HCT116 (cell line): ENCODE measurements around the gene HOMER1. TPM values are rescaled to one million over a fixed set of nuclear protein-coding genes. Genes with fewer than 3 reads are reported as not detected.

ENCODE experiments used
- ATAC-seq: fragments of 200-7000 bp; cut with Tn5 transposase; 2 replicates; pipeline ENCODE4 v1.9.1; 2020; ENCODE audit warnings: mild to moderate bottlenecking, moderate library complexity
- BruUV-seq: library from RNA; stranded (reverse); fragments of 400-500 nt; replicated peaks from 2 replicates; lab custom pipeline; 2021; lab: Mats Ljungman, UMichigan
- CTCF ChIA-PET: fragments of 300-600 bp; sonication (Branson Sonifier 250); formaldehyde crosslinking; loops from one replicate; lab custom pipeline; 2021; ENCODE audit warnings: antibody characterized with exemption; lab: Charles Lee
- POLR2A ChIA-PET: fragments of 300-600, 350-600 bp; sonication (Branson Sonifier 250); formaldehyde crosslinking; loops from one replicate; lab custom pipeline; 2021; ENCODE audit warnings: antibody characterized with exemption; lab: Charles Lee
- RAD21 ChIA-PET, 2 experiments: fragments of 300-600 bp; sonication (Branson Sonifier 250); formaldehyde crosslinking; loops; one replicate each; lab custom pipeline; 2023; ENCODE audit warnings: low total read pairs in 2 of 2; ENCODE audit not compliant: uncharacterized antibody in 2 of 2, unreplicated experiment in 2 of 2, low non-redundant PET in 1 of 2; lab: Charles Lee
- DNase-seq: peaks from one replicate; pipeline ENCODE4 v3.0.0-alpha.2; 2010; ENCODE audit warnings: low read depth, low spot score
- H2AFZ ChIP-seq: fragments of 200-600 bp; shearing (Covaris generic), sonication (generic); 2 replicates; pipeline ENCODE4 v1.6.1; 2017; ENCODE audit warnings: low read depth, mixed run types, mixed read lengths, antibody characterized with exemption, low read length; ENCODE audit not compliant: poor library complexity, severe bottlenecking
- H3K27ac ChIP-seq: 2 replicates; pipeline ENCODE4 v1.5.1; 2012; ENCODE audit warnings: low read depth, low read length
- H3K27me3 ChIP-seq: fragments of 200-600 bp; sonication (generic); 2 replicates; pipeline ENCODE4 v1.6.1; 2016; ENCODE audit warnings: mixed run types, low read length, mixed read lengths; ENCODE audit not compliant: insufficient read depth
- H3K36me3 ChIP-seq, 2 experiments: fragments of 200-500 bp in 1 of 2; fragments of 200-600 bp in 1 of 2; sonication (Bioruptor generic) in 1 of 2; sonication (generic) in 1 of 2; 2 replicates each; pipeline versions ENCODE4 v1.5.1 to v1.6.1; 2014 to 2016; ENCODE audit warnings: low read length in 2 of 2, inconsistent platforms in 1 of 2, mixed read lengths in 1 of 2, mixed run types in 1 of 2; ENCODE audit not compliant: insufficient read depth in 2 of 2, control insufficient read depth in 1 of 2
- H3K4me1 ChIP-seq, 2 experiments: fragments of 200-600 bp in 1 of 2; sonication (generic) in 1 of 2; 2 replicates each; pipeline versions ENCODE4 v1.5.1 to v1.6.1; 2012 to 2017; ENCODE audit warnings: low read length in 2 of 2, inconsistent platforms in 1 of 2, mild to moderate bottlenecking in 1 of 2, mixed read lengths in 1 of 2, mixed run types in 1 of 2, moderate library complexity in 1 of 2; ENCODE audit not compliant: insufficient read depth in 2 of 2, control insufficient read depth in 1 of 2
- H3K4me2 ChIP-seq: fragments of 200-600 bp; sonication (generic); 2 replicates; pipeline ENCODE4 v1.6.1; 2017; ENCODE audit warnings: mixed run types, low read length, mixed read lengths
- H3K4me3 ChIP-seq, 2 experiments: fragments of 200-600 bp in 1 of 2; sonication (generic) in 1 of 2; replicated peaks in 1 of 2; 2 replicates each; pipeline ENCODE4 v1.5.1; 2011 to 2016; ENCODE audit warnings: low read length in 2 of 2, control low read depth in 1 of 2, low read depth in 1 of 2, mild to moderate bottlenecking in 1 of 2, mixed read lengths in 1 of 2, mixed run types in 1 of 2
- H3K79me2 ChIP-seq: fragments of 200-600 bp; sonication (generic); 2 replicates; pipeline ENCODE4 v1.6.1; 2017; ENCODE audit warnings: mild to moderate bottlenecking, mixed run types, low read length, moderate library complexity, mixed read lengths; ENCODE audit not compliant: insufficient read depth
- H3K9ac ChIP-seq: fragments of 200-600 bp; sonication (generic); 2 replicates; pipeline ENCODE4 v1.6.1; 2016; ENCODE audit warnings: low read length, mixed read lengths
- H3K9me2 ChIP-seq: fragments of 200-600 bp; sonication (generic), shearing (Covaris generic); 2 replicates; pipeline ENCODE4 v1.6.1; 2017; ENCODE audit warnings: mixed run types, mild to moderate bottlenecking, moderate library complexity; ENCODE audit not compliant: insufficient read depth
- H3K9me3 ChIP-seq, 2 experiments: fragments of 200-500 bp in 1 of 2; fragments of 200-600 bp in 1 of 2; sonication (Bioruptor generic) in 1 of 2; sonication (generic) in 1 of 2; 2 replicates each; pipeline ENCODE4 v1.6.1; 2014 to 2017; ENCODE audit warnings: low read length in 2 of 2, mixed read lengths in 2 of 2, inconsistent platforms in 1 of 2, low read depth in 1 of 2, mild to moderate bottlenecking in 1 of 2, mixed run types in 1 of 2, moderate library complexity in 1 of 2; ENCODE audit not compliant: control insufficient read depth in 1 of 2, insufficient read depth in 1 of 2
- H4K20me1 ChIP-seq: fragments of 200-600 bp; sonication (generic), shearing (Covaris generic); 2 replicates; pipeline ENCODE4 v1.6.1; 2017; ENCODE audit warnings: mixed run types, mild to moderate bottlenecking, moderate library complexity; ENCODE audit not compliant: insufficient read depth
- ATF3 ChIP-seq: IDR thresholded peaks from 2 replicates; pipeline ENCODE4 v1.6.1; 2012
- EGR1 ChIP-seq: IDR thresholded peaks from 2 replicates; pipeline ENCODE4 v1.6.1; 2012; ENCODE audit warnings: low read depth
- EZH2phosphoT487 ChIP-seq: fragments of 200-600 bp; IDR thresholded peaks from 2 replicates; pipeline ENCODE4 v1.6.1; 2018; ENCODE audit warnings: antibody characterized with exemption, borderline replicate concordance
- FOSL1 ChIP-seq: IDR thresholded peaks from 2 replicates; pipeline ENCODE4 v1.6.1; 2012; ENCODE audit warnings: low read depth
- JUND ChIP-seq: IDR thresholded peaks from 2 replicates; pipeline ENCODE4 v1.6.1; 2012
- REST ChIP-seq: IDR thresholded peaks from 2 replicates; pipeline ENCODE4 v1.6.1; 2012; ENCODE audit warnings: low read depth
- SIN3A ChIP-seq: IDR thresholded peaks from 2 replicates; pipeline ENCODE4 v1.6.1; 2012; ENCODE audit warnings: low read depth
- SRF ChIP-seq: IDR thresholded peaks from 2 replicates; pipeline ENCODE4 v1.6.1; 2012; ENCODE audit warnings: low read depth
- YY1 ChIP-seq: IDR thresholded peaks from 2 replicates; pipeline ENCODE4 v1.6.1; 2011; ENCODE audit warnings: low read length, low read depth, moderate library complexity, mild to moderate bottlenecking; ENCODE audit not compliant: insufficient replicate concordance; ENCODE audit errors: extremely low read depth
- intact Hi-C: fragments of 100-400 bp; cut with micrococcal nuclease; formaldehyde crosslinking; loops from 2 replicates; pipeline ENCODE4 v1.10.0; 2022
- total RNA-seq: library from RNA; stranded (reverse); gene quantifications from one replicate; pipeline ENCODE4 v1.2.1, GENCODE V29; 2021; ENCODE audit not compliant: unreplicated experiment

The HOMER1 gene
- total RNA-seq, 1 experiment from 2014 or later = 21.4 TPM

- no TSS peak for BruUV-seq
- H3K4me3 ChIP-seq = no peak overlapping the region
- no peaks in the 10 kb centered on the region for H3K27me3 ChIP-seq
- H3K9me2 ChIP-seq = no peaks in the 10 kb centered on the region
- H2AFZ ChIP-seq = no peak overlapping the region
- intact Hi-C loops = no loop called here
- no peaks in the 10 kb centered on the region for H3K36me3 ChIP-seq
- H3K79me2 ChIP-seq = peaks cover 31% of the 10 kb centered on the region
- H3K9me3 ChIP-seq = no peaks in the 10 kb centered on the region
- no peaks in the 10 kb centered on the region for H3K4me1 ChIP-seq
- no peak for DNase-seq
- H3K9ac ChIP-seq = no peak overlapping the region
- no peak for TF ChIP-seq SRF
- TF ChIP-seq EZH2phosphoT487 = no peak
- no peak for TF ChIP-seq YY1
- TF ChIP-seq JUND = no peak
- no peak for TF ChIP-seq EGR1
- no peak for TF ChIP-seq FOSL1
- no peak for TF ChIP-seq REST
- TF ChIP-seq ATF3 = no peak
- TF ChIP-seq SIN3A = no peak
- no peak for ATAC-seq
- H3K4me2 ChIP-seq = no peak overlapping the region
- no peak overlapping the region for H3K27ac ChIP-seq
- RAD21 ChIA-PET = no interaction called here
- H4K20me1 ChIP-seq = no peaks in the 10 kb centered on the region
- POLR2A ChIA-PET = interaction anchor here (1.8 kb wide), 1 partner anchor 11 kb away, joined by 4 read pairs; no protein-coding TSS in a partner anchor
- CTCF ChIA-PET = no interaction called here
Measured at GRCh38 chr5:79481574-79481973, 32.4 kb downstream of the HOMER1 start.
